Heart left ventricle (tissue), 16 donors: ENCODE measurements around the gene SCRN2. TPM values are rescaled to one million over a fixed set of nuclear protein-coding genes. Genes with fewer than 3 reads are reported as not detected.
A peak's percentile ranks its signal among the peaks of the same experiment; 100 is the strongest.

Experiments used
- ATAC-seq, 4 donors: fragments of 200-7000 bp; cut with Tn5 transposase; one replicate each; pipeline ENCODE4 v1.9.1; 2020 to 2022; ENCODE audit warnings: moderate library complexity in 4 of 4, mild to moderate bottlenecking in 3 of 4, moderate number of reproducible peaks in 1 of 4
- DNase-seq, 5 donors: peaks; one replicate each; pipeline ENCODE4 v3.0.0-alpha.2; 2020
- H3K27ac ChIP-seq, 12 donors: fragments of 200-600 bp; sonication (generic) in 4 of 12; one replicate each; pipeline versions ENCODE4 v1.5.0 to v1.8.0; 2016 to 2022; ENCODE audit warnings: mild to moderate bottlenecking in 2 of 12
- H3K27me3 ChIP-seq, 9 donors: fragments of 200-600 bp; sonication (generic) in 2 of 9; one replicate each; pipeline versions ENCODE4 v1.5.1 to v1.8.0; 2016 to 2022; ENCODE audit warnings: mild to moderate bottlenecking in 3 of 9
- H3K36me3 ChIP-seq, 9 donors: fragments of 200-600 bp; sonication (generic) in 2 of 9; one replicate each; pipeline versions ENCODE4 v1.5.0 to v1.8.0; 2018 to 2022; ENCODE audit warnings: mild to moderate bottlenecking in 2 of 9
- H3K4me1 ChIP-seq, 12 donors: fragments of 200-600 bp; sonication (generic) in 4 of 12; one replicate each; pipeline versions ENCODE4 v1.5.0 to v1.8.0; 2016 to 2022; ENCODE audit warnings: mild to moderate bottlenecking in 3 of 12
- H3K4me3 ChIP-seq, 12 donors: fragments of 200-600 bp; sonication (generic) in 4 of 12; one replicate each; pipeline versions ENCODE4 v1.5.0 to v1.8.0; 2017 to 2022; ENCODE audit warnings: mild to moderate bottlenecking in 9 of 12, moderate library complexity in 4 of 12
- H3K9me3 ChIP-seq, 12 donors: fragments of 200-600 bp; sonication (generic) in 4 of 12; one replicate each; pipeline versions ENCODE4 v1.5.0 to v1.8.0; 2016 to 2022; ENCODE audit warnings: mild to moderate bottlenecking in 1 of 12
- POLR2A ChIP-seq, 2 donors: fragments of 450-650 bp; IDR thresholded peaks; one replicate each; pipeline ENCODE4 v1.6.1; 2017; ENCODE audit warnings: antibody characterized with exemption in 2 of 2, mild to moderate bottlenecking in 2 of 2, moderate library complexity in 2 of 2
- WGBS, 4 donors: extraction: QIAGEN DNeasy Blood & Tissue Kit in 2 of 4; methylation state at CpG; one replicate each; pipeline versions ENCODE4 v1.1.5 to v1.1.7; 2013 to 2018; 5-methylcytosine and 5-hydroxymethylcytosine counted together
- intact Hi-C, 10 donors: fragments of 100-400 bp; cut with DNase I; formaldehyde crosslinking; loops; one replicate each; pipeline versions ENCODE4 v1.11.1 to v1.14.2; 2022
- polyA plus RNA-seq, 2 donors: library from polyadenylated mRNA; stranded (reverse); fragments of 200-250 nt; gene quantifications; one replicate each; pipeline ENCODE4 v1.2.3, GENCODE V29; 2013
- total RNA-seq, 9 donors: library from RNA; depleted of rRNA in 2 of 9; stranded (reverse); fragments of >200 nt in 2 of 9; fragmentation: NEBNext Ultra II Directional in 3 of 9; extraction: Animal tissue kit (Norgen Biotek cat#: 25700) in 3 of 9; gene quantifications; one replicate each; pipeline versions ENCODE4 v1.1.0 to v1.2.4, GENCODE V29; 2016 to 2023
- TF ChIP-seq, protein P1 (sequence below), 12 donors: fragments of 200-600 bp; sonication (generic) in 4 of 12; IDR thresholded peaks; one replicate each; pipeline versions ENCODE4 v1.5.0 to v1.8.0; 2018 to 2022; ENCODE audit warnings: antibody characterized with exemption in 12 of 12, mild to moderate bottlenecking in 5 of 12
- donor health status: ischemic (EF 13 %, LVEDD 7.1; RV severe dilation, severe dysfunction).
- donor health status: healthy with polysubstance abuse.
- donor health status: DM: no; HTN: yes; CAD: no.
- donor health status: DM: no; HTN: no; CAD: no.
- donor health status: ischemic (EF 25% LVEDD 6.9; RV normal size, moderate dysfunction).
- donor health status: ischemic (EF 25% LVEDD 5.7; RV mildly dilated, moderate dysfunction).
- donor health status: healthy.
- donor health status: DM: yes; HTN: yes; CAD: no.
- donor health status: ischemic (EF 35%, LVEDD 5.7; RV mildly dilated, moderate dysfunction).
- donor health status: nonischemic (EF 11% LVEDD 7.7; RV severe dilation, severe dysfunction).
- donor health status: DM: yes; HTN: yes; CAD: no.
- donor health status: PGD.
- donor health status: ischemic (EF 29% LVEDD 5.4; RV normal size, mild dysfunction).
- donor health status: nonischemic (EF 23%, LVEDD 6.1; RV moderate dilation, normal function).

Gene SCRN2
- total and polyA plus RNA-seq, 11 donors = 17.5 to 58.5 (median 33.9) TPM

DNA sequence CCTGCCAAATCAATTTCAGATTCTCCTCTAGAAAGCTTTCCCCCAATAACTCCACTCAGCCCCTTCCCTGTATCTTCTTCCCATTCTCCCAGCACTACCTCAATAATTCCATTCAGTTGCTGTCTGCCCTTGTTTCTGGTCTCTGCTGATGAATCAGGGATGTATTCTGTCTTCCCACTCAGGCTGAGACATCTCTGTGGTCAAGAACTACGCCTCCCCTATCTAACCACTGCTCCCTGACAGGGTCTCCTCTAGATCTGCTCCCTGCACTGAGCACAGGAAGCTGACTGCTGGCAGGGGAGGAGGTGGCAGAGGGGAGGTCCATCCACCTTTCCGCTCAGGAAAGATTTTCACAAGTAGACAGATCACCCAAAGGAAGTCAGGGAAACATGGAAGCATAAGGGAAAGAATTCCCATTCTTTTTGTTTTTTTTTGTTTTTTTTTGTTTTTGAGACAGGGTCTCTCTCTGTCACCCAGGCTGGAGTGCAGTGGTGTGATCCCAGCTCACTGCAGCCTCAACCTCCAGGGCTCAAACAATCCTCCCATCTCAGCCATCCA is 38.0 kb upstream of the SCRN2 start:
- H3K27ac ChIP-seq = no peak overlapping the region
- peaks cover 0 to 17% (median 3%) of the 10 kb centered on the region in 12 donors for H3K4me1 ChIP-seq
- H3K27me3 ChIP-seq = peaks cover 0 to 36% (median 14%) of the 10 kb centered on the region in 9 donors
- H3K36me3 ChIP-seq = no peaks in the 10 kb centered on the region
- TF ChIP-seq, protein P1, sequence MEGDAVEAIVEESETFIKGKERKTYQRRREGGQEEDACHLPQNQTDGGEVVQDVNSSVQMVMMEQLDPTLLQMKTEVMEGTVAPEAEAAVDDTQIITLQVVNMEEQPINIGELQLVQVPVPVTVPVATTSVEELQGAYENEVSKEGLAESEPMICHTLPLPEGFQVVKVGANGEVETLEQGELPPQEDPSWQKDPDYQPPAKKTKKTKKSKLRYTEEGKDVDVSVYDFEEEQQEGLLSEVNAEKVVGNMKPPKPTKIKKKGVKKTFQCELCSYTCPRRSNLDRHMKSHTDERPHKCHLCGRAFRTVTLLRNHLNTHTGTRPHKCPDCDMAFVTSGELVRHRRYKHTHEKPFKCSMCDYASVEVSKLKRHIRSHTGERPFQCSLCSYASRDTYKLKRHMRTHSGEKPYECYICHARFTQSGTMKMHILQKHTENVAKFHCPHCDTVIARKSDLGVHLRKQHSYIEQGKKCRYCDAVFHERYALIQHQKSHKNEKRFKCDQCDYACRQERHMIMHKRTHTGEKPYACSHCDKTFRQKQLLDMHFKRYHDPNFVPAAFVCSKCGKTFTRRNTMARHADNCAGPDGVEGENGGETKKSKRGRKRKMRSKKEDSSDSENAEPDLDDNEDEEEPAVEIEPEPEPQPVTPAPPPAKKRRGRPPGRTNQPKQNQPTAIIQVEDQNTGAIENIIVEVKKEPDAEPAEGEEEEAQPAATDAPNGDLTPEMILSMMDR (IDR thresholded peaks at IDR 0.05) = no peak
- TF ChIP-seq POLR2A (IDR thresholded peaks at IDR 0.05) = no peak
- H3K4me3 ChIP-seq = no peak overlapping the region
- no peak for ATAC-seq
- peak in 1 of 5 donors; percentile 3 for DNase-seq
- intact Hi-C loops = no loop called here
- H3K9me3 ChIP-seq = no peaks in the 10 kb centered on the region
- 62 to 74% (median 68%) methylated on average over 2 of the region's 2 CpGs for WGBS, 4 donors

DNA sequence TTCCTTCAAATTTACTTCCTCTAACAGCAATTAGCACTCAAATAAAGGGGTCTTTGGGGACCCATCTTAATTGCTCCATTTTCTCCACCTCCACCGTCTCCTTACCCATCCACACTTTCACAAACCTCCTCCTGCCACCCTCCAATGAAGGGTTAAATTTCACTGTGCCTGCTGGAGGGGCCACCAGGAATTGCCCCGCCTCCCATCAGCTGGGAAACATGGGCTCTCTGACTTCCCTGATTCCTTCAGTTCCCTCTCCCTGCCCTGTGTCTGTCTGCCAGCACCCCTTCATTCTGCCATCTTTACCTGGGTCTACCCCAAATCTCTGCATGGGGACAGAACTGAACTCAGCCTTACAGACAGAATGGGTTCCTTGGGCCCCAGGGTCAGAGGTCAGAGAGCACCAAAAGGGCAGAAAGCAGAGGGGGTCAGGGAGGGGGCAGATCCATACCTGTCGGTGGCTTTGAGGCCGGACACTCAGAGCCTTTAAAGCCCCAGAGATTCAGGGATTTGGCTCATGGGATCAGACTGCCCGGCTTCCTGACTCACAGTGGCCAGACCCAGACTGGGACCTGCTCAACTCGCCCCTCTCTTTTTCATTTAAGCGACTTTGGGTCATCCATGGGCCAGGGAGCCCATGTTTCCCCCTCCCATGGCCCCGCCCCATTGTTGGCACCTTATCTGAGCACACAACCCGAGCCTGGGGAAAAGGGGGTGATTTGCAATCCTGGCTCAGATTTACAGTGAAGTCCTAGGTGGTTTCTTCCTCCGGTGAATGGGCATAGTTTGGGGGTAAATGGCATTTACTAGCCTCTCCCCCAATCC is 37.3 kb upstream of the SCRN2 start:
- H3K4me1 ChIP-seq = peaks cover 0 to 15% (median 1%) of the 10 kb centered on the region in 12 donors
- 58 to 62% (median 59%) methylated on average over 10 of the region's 10 CpGs for WGBS, 4 donors
- no peak overlapping the region for H3K4me3 ChIP-seq
- no peak for TF ChIP-seq POLR2A (IDR thresholded peaks at IDR 0.05)
- TF ChIP-seq, protein P1 (IDR thresholded peaks at IDR 0.05) = no peak
- no peak overlapping the region for H3K27ac ChIP-seq
- ATAC-seq (no peak), DNase-seq (peak in 1 of 5 donors; percentile 21)
- intact Hi-C loops = no loop called here
- H3K9me3 ChIP-seq = no peaks in the 10 kb centered on the region
- H3K36me3 ChIP-seq = no peaks in the 10 kb centered on the region
- H3K27me3 ChIP-seq = peaks cover 0 to 40% (median 14%) of the 10 kb centered on the region in 9 donors

DNA sequence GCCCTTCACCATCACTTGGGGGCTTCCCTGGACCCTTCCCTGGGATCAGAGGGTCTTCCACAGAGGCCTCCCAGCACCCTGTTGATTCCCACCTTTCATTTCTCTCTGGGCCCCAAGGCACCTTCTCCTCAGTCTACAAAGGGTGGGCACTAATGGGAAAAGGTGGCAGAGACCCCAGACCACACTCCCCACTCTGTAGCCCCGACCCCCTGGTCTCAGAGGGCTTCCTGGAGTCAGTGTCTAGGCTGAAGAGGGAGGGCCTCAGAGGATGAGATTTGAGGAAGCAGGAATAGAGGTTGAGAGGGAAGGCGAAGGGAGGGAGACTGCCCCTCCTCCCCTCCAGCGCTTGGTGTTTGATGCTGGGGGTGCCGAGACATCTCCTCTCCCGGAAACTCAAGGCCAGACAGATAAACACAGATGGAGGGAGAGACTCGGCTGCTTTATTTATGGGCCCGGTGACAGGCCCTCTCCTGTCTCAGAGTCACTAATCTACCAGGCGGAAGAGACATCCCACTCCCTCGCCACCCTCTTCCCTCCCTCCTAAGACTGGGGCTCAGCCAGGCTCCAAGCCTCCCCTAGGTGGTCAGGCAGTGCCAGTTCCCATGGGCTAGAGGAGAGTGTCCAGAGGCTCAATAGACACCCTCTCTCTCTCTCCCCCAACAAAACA is 36.4 kb upstream of the SCRN2 start:
- DNase-seq = peak in 1 of 5 donors; percentile 0
- no peak for ATAC-seq
- no peak overlapping the region for H3K4me3 ChIP-seq
- no peaks in the 10 kb centered on the region for H3K36me3 ChIP-seq
- H3K27me3 ChIP-seq = peaks cover 0 to 48% (median 20%) of the 10 kb centered on the region in 9 donors
- intact Hi-C loops = no loop called here
- H3K27ac ChIP-seq = no peak overlapping the region
- TF ChIP-seq, protein P1 (IDR thresholded peaks at IDR 0.05) = no peak
- TF ChIP-seq POLR2A (IDR thresholded peaks at IDR 0.05) = no peak
- H3K9me3 ChIP-seq = no peaks in the 10 kb centered on the region
- peaks cover 0 to 12% (median 0%) of the 10 kb centered on the region in 12 donors for H3K4me1 ChIP-seq
- 56 to 62% (median 59%) methylated on average over 9 of the region's 9 CpGs for WGBS, 4 donors
